Upper lobe of left lung (tissue), 6 donors: Measurements from ENCODE around the gene FAM184B. TPM values are rescaled to one million over a fixed set of nuclear protein-coding genes. Genes with fewer than 3 reads are reported as not detected.
"Not testable (repeated sequence)": the region's sequence is repeated elsewhere in the genome, so short reads cannot be mapped to it uniquely, and the experiment has no call there.

Experiments
- ATAC-seq, 2 donors: fragments of 200-7000 bp; cut with Tn5 transposase; one replicate each; pipeline ENCODE4 v1.9.1; 2022; ENCODE audit warnings: mild to moderate bottlenecking in 2 of 2, moderate library complexity in 2 of 2; ENCODE audit not compliant: low FRiP score in 2 of 2
- DNase-seq, 2 donors: peaks; one replicate each; pipeline ENCODE4 v3.0.0-alpha.2; 2019 to 2020
- H3K27ac ChIP-seq, 4 donors: fragments of 200-600 bp; sonication (generic); one replicate each; pipeline ENCODE4 v1.5.1; 2016 to 2019
- H3K27me3 ChIP-seq, 4 donors: fragments of 200-600 bp; sonication (generic); one replicate each; pipeline ENCODE4 v1.5.1; 2017 to 2019
- H3K36me3 ChIP-seq, 4 donors: fragments of 200-600 bp; sonication (generic); one replicate each; pipeline ENCODE4 v1.5.1; 2016 to 2019
- H3K4me1 ChIP-seq, 4 donors: fragments of 200-600 bp; sonication (generic); one replicate each; pipeline ENCODE4 v1.5.1; 2018 to 2019
- H3K4me3 ChIP-seq, 4 donors: fragments of 200-600 bp; sonication (generic); one replicate each; pipeline ENCODE4 v1.5.1; 2017 to 2019; ENCODE audit warnings: mild to moderate bottlenecking in 2 of 4, moderate library complexity in 1 of 4
- H3K9me3 ChIP-seq, 4 donors: fragments of 200-600 bp; sonication (generic); one replicate each; pipeline ENCODE4 v1.5.1; 2018 to 2019
- EP300 ChIP-seq, 4 donors: sonication (generic); formaldehyde crosslinking; IDR thresholded peaks; one replicate each; pipeline ENCODE4 v1.5.1; 2017; ENCODE audit warnings: antibody characterized with exemption in 4 of 4, control low read depth in 2 of 4
- POLR2A ChIP-seq, 4 donors: fragments of 450-650 bp; IDR thresholded peaks; one replicate each; pipeline ENCODE4 v1.5.1; 2016 to 2017; ENCODE audit warnings: antibody characterized with exemption in 4 of 4, mild to moderate bottlenecking in 2 of 4
- POLR2AphosphoS5 ChIP-seq, 2 donors: sonication (generic); formaldehyde crosslinking; IDR thresholded peaks; one replicate each; pipeline ENCODE4 v1.5.1; 2017; ENCODE audit warnings: antibody characterized with exemption in 2 of 2
- WGBS, 2 donors: methylation state at CpG; one replicate each; pipeline ENCODE4 v1.1.5; 2017 to 2018; 5-methylcytosine and 5-hydroxymethylcytosine counted together
- total RNA-seq, 6 donors: library from RNA; depleted of rRNA in 4 of 6; stranded (reverse); fragments of >200 nt in 4 of 6; gene quantifications; one replicate each; pipeline versions ENCODE4 v1.1.0 to v1.2.1, GENCODE V29; 2016 to 2021
- TF ChIP-seq, protein P1 (sequence below), 6 experiments: fragments of 450-650 bp in 4 of 6; fragments of 200-600 bp in 2 of 6; sonication (generic) in 2 of 6; IDR thresholded peaks; one replicate each; pipeline ENCODE4 v1.5.1; 2016 to 2019; ENCODE audit warnings: antibody characterized with exemption in 6 of 6
- donor health status: DM: no; HTN: no; CAD: no; lungs with moderate emphysema.
- donor health status: DM: no; HTN: yes; CAD: no; lungs with severe emphysema.

Gene FAM184B
- total RNA-seq, 6 donors from 2014 or later, result 0.13 to 1.0 (median 0.34) TPM

GRCh38 chr4:17690898-17691297 is 90.5 kb downstream of the FAM184B start:
- no peak for ATAC-seq
- Histone ChIP-seq H3K27ac (no peak overlapping the region), H3K27me3 (no peaks in the 10 kb centered on the region), H3K4me1 (no peaks in the 10 kb centered on the region), H3K9me3 (no peaks in the 10 kb centered on the region), H3K4me3 (no peak overlapping the region), H3K36me3 (no peaks in the 10 kb centered on the region)
- DNase-seq, result no peak
- TF ChIP-seq, protein P1, sequence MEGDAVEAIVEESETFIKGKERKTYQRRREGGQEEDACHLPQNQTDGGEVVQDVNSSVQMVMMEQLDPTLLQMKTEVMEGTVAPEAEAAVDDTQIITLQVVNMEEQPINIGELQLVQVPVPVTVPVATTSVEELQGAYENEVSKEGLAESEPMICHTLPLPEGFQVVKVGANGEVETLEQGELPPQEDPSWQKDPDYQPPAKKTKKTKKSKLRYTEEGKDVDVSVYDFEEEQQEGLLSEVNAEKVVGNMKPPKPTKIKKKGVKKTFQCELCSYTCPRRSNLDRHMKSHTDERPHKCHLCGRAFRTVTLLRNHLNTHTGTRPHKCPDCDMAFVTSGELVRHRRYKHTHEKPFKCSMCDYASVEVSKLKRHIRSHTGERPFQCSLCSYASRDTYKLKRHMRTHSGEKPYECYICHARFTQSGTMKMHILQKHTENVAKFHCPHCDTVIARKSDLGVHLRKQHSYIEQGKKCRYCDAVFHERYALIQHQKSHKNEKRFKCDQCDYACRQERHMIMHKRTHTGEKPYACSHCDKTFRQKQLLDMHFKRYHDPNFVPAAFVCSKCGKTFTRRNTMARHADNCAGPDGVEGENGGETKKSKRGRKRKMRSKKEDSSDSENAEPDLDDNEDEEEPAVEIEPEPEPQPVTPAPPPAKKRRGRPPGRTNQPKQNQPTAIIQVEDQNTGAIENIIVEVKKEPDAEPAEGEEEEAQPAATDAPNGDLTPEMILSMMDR (IDR thresholded peaks at IDR 0.05), result no peak
- no peak for TF ChIP-seq POLR2A (IDR thresholded peaks at IDR 0.05)
- no peak for TF ChIP-seq POLR2AphosphoS5 (IDR thresholded peaks at IDR 0.05)
- no peak for TF ChIP-seq EP300 (IDR thresholded peaks at IDR 0.05)
- WGBS, 2 donors, result 92 to 100% methylated on average over 1 of the region's 1 CpG

DNA sequence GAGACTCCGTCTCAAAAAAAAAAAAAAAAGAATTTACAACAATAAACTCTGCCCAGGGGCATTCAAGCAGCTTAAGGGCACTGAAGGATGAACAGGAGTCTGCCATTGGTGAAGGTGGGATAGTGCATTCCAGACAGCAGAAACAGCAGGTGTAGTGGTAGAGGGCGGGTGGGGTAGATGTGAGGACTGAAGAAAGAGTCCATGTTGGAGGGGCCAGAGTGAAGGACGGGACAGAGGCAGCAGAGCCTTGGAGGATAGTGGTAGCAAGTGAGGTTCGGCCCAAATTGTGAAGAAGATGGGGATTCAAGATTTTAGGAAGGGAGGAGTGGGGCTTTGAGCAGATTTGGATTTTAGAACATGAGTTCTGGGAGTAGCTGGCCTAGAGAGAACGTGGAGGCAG is 91.3 kb downstream of the FAM184B start:
- no peaks in the 10 kb centered on the region for H3K36me3 ChIP-seq
- H3K27ac ChIP-seq, result no peak overlapping the region
- DNase-seq (no peak), ATAC-seq (no peak)
- no peaks in the 10 kb centered on the region for H3K4me1 ChIP-seq
- WGBS, 2 donors, result 85 to 96% methylated on average over 5 of the region's 5 CpGs
- no peak overlapping the region for H3K4me3 ChIP-seq
- H3K27me3 ChIP-seq, result no peaks in the 10 kb centered on the region
- TF ChIP-seq EP300 (IDR thresholded peaks at IDR 0.05) (no peak), POLR2AphosphoS5 (IDR thresholded peaks at IDR 0.05) (no peak)
- TF ChIP-seq, protein P1 (IDR thresholded peaks at IDR 0.05), result no peak
- H3K9me3 ChIP-seq, result no peaks in the 10 kb centered on the region

- TF ChIP-seq, protein P1 (IDR thresholded peaks at IDR 0.05), result no peak
- no peak for TF ChIP-seq EP300 (IDR thresholded peaks at IDR 0.05)
- TF ChIP-seq POLR2A (IDR thresholded peaks at IDR 0.05), result no peak
- TF ChIP-seq POLR2AphosphoS5 (IDR thresholded peaks at IDR 0.05), result no peak
- H3K9me3 ChIP-seq, result no peaks in the 10 kb centered on the region
- no peaks in the 10 kb centered on the region for H3K4me1 ChIP-seq
- H3K27ac ChIP-seq, result no peak overlapping the region
- H3K4me3 ChIP-seq, result no peak overlapping the region
- WGBS, 2 donors, result 73 to 81% methylated on average over 9 of the region's 9 CpGs
- H3K36me3 ChIP-seq, result no peaks in the 10 kb centered on the region
- H3K27me3 ChIP-seq, result no peaks in the 10 kb centered on the region
- no peak for ATAC-seq
- DNase-seq, result no peak
Measured at GRCh38 chr4:17688011-17688441, 93.4 kb downstream of the FAM184B start.

- TF ChIP-seq POLR2AphosphoS5 (IDR thresholded peaks at IDR 0.05), result no peak
- Histone ChIP-seq H3K36me3 (no peaks in the 10 kb centered on the region), H3K4me1 (no peaks in the 10 kb centered on the region), H3K9me3 (no peaks in the 10 kb centered on the region), H3K4me3 (no peak overlapping the region), H3K27ac (no peak overlapping the region), H3K27me3 (no peaks in the 10 kb centered on the region)
- ATAC-seq, result no peak
- no peak for DNase-seq
- WGBS, 2 donors, result 75 to 83% methylated on average over 10 of the region's 10 CpGs
Measured at GRCh38 chr4:17687237-17687857, 94.1 kb downstream of the FAM184B start.

- ATAC-seq, H3K4me1 ChIP-seq, H3K27ac ChIP-seq, H3K27me3 ChIP-seq, H3K36me3 ChIP-seq, H3K9me3 ChIP-seq, H3K4me3 ChIP-seq, DNase-seq: not testable (repeated sequence)
- 75 to 78% methylated on average over 4 of the region's 4 CpGs for WGBS, 2 donors
Measured at GRCh38 chr4:17684648-17685047, 96.8 kb downstream of the FAM184B start.

GRCh38 chr4:17682222-17682566 is 99.2 kb downstream of the FAM184B start:
- no peak for ATAC-seq
- no peaks in the 10 kb centered on the region for H3K9me3 ChIP-seq
- no peak overlapping the region for H3K4me3 ChIP-seq
- H3K4me1 ChIP-seq, result no peaks in the 10 kb centered on the region
- TF ChIP-seq, protein P1 (IDR thresholded peaks at IDR 0.05), result no peak
- TF ChIP-seq POLR2A (IDR thresholded peaks at IDR 0.05) (no peak), EP300 (IDR thresholded peaks at IDR 0.05) (no peak), POLR2AphosphoS5 (IDR thresholded peaks at IDR 0.05) (no peak)
- no peak for DNase-seq
- WGBS, 2 donors, result 59 to 78% methylated on average over 2 of the region's 2 CpGs
- no peaks in the 10 kb centered on the region for H3K36me3 ChIP-seq
- H3K27me3 ChIP-seq, result no peaks in the 10 kb centered on the region
- no peak overlapping the region for H3K27ac ChIP-seq
